Measurements from ENCODE around the gene PAM.

- TF ChIP-seq, protein P1, sequence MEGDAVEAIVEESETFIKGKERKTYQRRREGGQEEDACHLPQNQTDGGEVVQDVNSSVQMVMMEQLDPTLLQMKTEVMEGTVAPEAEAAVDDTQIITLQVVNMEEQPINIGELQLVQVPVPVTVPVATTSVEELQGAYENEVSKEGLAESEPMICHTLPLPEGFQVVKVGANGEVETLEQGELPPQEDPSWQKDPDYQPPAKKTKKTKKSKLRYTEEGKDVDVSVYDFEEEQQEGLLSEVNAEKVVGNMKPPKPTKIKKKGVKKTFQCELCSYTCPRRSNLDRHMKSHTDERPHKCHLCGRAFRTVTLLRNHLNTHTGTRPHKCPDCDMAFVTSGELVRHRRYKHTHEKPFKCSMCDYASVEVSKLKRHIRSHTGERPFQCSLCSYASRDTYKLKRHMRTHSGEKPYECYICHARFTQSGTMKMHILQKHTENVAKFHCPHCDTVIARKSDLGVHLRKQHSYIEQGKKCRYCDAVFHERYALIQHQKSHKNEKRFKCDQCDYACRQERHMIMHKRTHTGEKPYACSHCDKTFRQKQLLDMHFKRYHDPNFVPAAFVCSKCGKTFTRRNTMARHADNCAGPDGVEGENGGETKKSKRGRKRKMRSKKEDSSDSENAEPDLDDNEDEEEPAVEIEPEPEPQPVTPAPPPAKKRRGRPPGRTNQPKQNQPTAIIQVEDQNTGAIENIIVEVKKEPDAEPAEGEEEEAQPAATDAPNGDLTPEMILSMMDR (IDR thresholded peaks at IDR 0.05), result no peak
- no peak for TF ChIP-seq POLR2A (IDR thresholded peaks at IDR 0.05)
- TF ChIP-seq EP300 (IDR thresholded peaks at IDR 0.05), result no peak
These were observed 166.4 kb downstream of the PAM start for GRCh38 chr5:102921341-102922044.
